GM10266 (cell line): ENCODE data around the gene TIMM9.
A peak's percentile ranks its signal among the peaks of the same experiment; 100 is the strongest.
"Not testable (repeated sequence)": the region's sequence is repeated elsewhere in the genome, so short reads cannot be mapped to it uniquely, and the experiment has no call there.

Experiments used
- DNase-seq: peaks from one replicate; pipeline ENCODE4 v3.0.0; 2012; ENCODE audit errors: extremely low spot score
- CTCF ChIP-seq: IDR thresholded peaks from 2 replicates; pipeline ENCODE4 v1.5.1; 2012; ENCODE audit warnings: mild to moderate bottlenecking, low read depth; ENCODE audit not compliant: control insufficient read depth, insufficient read depth; ENCODE audit errors: missing control alignments

The TIMM9 gene

GRCh38 chr14:58426670-58427280, 556 bp downstream of the TIMM9 start:
- TF ChIP-seq CTCF, result no peak
- peak; percentile 45 for DNase-seq

GRCh38 chr14:58416934-58417333, 10.4 kb downstream of the TIMM9 start:
- DNase-seq, result not testable (repeated sequence)

GRCh38 chr14:58415636-58416547, 11.4 kb downstream of the TIMM9 start:
- DNase-seq, result no peak
- no peak for TF ChIP-seq CTCF

- no peak for DNase-seq
- no peak for TF ChIP-seq CTCF
Measured at GRCh38 chr14:58414845-58415244, 12.5 kb downstream of the TIMM9 start.

- no peak for DNase-seq
- no peak for TF ChIP-seq CTCF
Measured at GRCh38 chr14:58408681-58409215, 18.6 kb downstream of the TIMM9 start.

- peak; percentile 16 for TF ChIP-seq CTCF
Measured at GRCh38 chr14:58401587-58401986, 25.7 kb downstream of the TIMM9 start.

GRCh38 chr14:58398895-58399294, 28.4 kb downstream of the TIMM9 start:
- DNase-seq, result no peak

More at GRCh38 chr14:58401587-58401986, 25.7 kb downstream of the TIMM9 start:
- no peak for DNase-seq

More at GRCh38 chr14:58398895-58399294, 28.4 kb downstream of the TIMM9 start:
- no peak for TF ChIP-seq CTCF
